A549 (cell line): ENCODE results near the gene PCNX1. TPM values are rescaled to one million over a fixed set of nuclear protein-coding genes. Genes with fewer than 3 reads are reported as not detected.

Experiments used
- ATAC-seq, 2 experiments: fragments of 200-7000 bp in 1 of 2; fragments of >200 bp in 1 of 2; cut with Nextera tagmentation in 1 of 2; cut with Tn5 transposase in 1 of 2; 3 replicates each; pipeline versions ENCODE4 v1.8.0 to v1.9.1; 2018 to 2020; ENCODE audit warnings: mild to moderate bottlenecking in 1 of 2, moderate library complexity in 1 of 2
- CTCF ChIA-PET: fragments of 300-600 bp; sonication (Branson Sonifier 250); formaldehyde crosslinking; extraction: SDS; loops from one replicate; lab custom pipeline; 2021; ENCODE audit warnings: antibody characterized with exemption, inconsistent platforms; lab: Yijun Ruan, JAX
- POLR2A ChIA-PET: fragments of 350-600 bp; formaldehyde crosslinking; extraction: SDS; loops from one replicate; lab custom pipeline; 2021; ENCODE audit warnings: antibody characterized with exemption, inconsistent platforms; lab: Yijun Ruan, JAX
- DNase-seq, 2 experiments: peaks; one replicate each; pipeline versions ENCODE4 v3.0.0 to v3.0.0-alpha.2; 2011 to 2016; ENCODE audit warnings: low read depth in 1 of 2, low spot score in 1 of 2
- FAIRE-seq: peaks from 2 replicates; lab custom pipeline; 2011; peaks lifted over from hg19 to GRCh38; lab: Jason Lieb, UNC
- H3K27ac ChIP-seq, 2 experiments: fragments of >200 bp; sonication (Bioruptor Twin); formaldehyde crosslinking; 3 replicates each; pipeline ENCODE4 v1.5.1; 2016 to 2017
- H3K4me1 ChIP-seq: fragments of >200 bp; sonication (Bioruptor Twin); formaldehyde crosslinking; 3 replicates; pipeline ENCODE4 v1.6.1; 2016
- H3K4me2 ChIP-seq: fragments of >200 bp; sonication (Bioruptor Twin); formaldehyde crosslinking; 3 replicates; pipeline ENCODE4 v1.6.1; 2016
- H3K4me3 ChIP-seq: fragments of >200 bp; sonication (Bioruptor Twin); formaldehyde crosslinking; 3 replicates; pipeline ENCODE4 v1.5.1; 2016
- H3K9me3 ChIP-seq: fragments of >200 bp; sonication (Bioruptor Twin); formaldehyde crosslinking; 3 replicates; pipeline ENCODE4 v1.6.1; 2016
- BHLHE40 ChIP-seq: IDR thresholded peaks from 2 replicates; pipeline ENCODE4 v1.6.1; 2012; ENCODE audit warnings: low read depth, low read length, inconsistent platforms
- CBX2 ChIP-seq: fragments of 200-600 bp; sonication (generic); IDR thresholded peaks from 2 replicates; pipeline ENCODE4 v1.6.1; 2016; ENCODE audit warnings: low read depth, mild to moderate bottlenecking, borderline replicate concordance
- CBX8 ChIP-seq: fragments of 200-600 bp; sonication (generic); IDR thresholded peaks from 2 replicates; pipeline ENCODE4 v1.6.1; 2016
- EHF ChIP-seq: fragments of 250-450 bp; sonication (Bioruptor Pico); IDR thresholded peaks from 2 replicates; pipeline ENCODE4 v1.5.0; 2020; ENCODE audit warnings: mild to moderate bottlenecking
- EHMT2 ChIP-seq: fragments of 200-600 bp; sonication (generic); IDR thresholded peaks from 2 replicates; pipeline ENCODE4 v1.6.1; 2016; ENCODE audit warnings: antibody characterized with exemption, low read depth, mild to moderate bottlenecking, moderate library complexity
- ELK1 ChIP-seq: fragments of 150-350 bp; IDR thresholded peaks from 2 replicates; pipeline ENCODE4 v1.6.1; 2014; ENCODE audit warnings: low read depth, mild to moderate bottlenecking, low read length
- EP300 ChIP-seq, 2 experiments: fragments of >200 bp; sonication (Bioruptor Twin); formaldehyde crosslinking; IDR thresholded peaks; 2 replicates in 1 of 2; 3 replicates in 1 of 2; pipeline ENCODE4 v1.6.1; 2016 to 2017
- ESRRA ChIP-seq: fragments of 150-350 bp; IDR thresholded peaks from 2 replicates; pipeline ENCODE4 v1.6.1; 2014; ENCODE audit warnings: mild to moderate bottlenecking, low read length, borderline replicate concordance
- FOSB ChIP-seq: fragments of 250-450 bp; sonication (Bioruptor Pico); IDR thresholded peaks from 2 replicates; pipeline ENCODE4 v1.5.0; 2020; ENCODE audit warnings: mild to moderate bottlenecking, moderate library complexity
- FOSL2 ChIP-seq, 2 experiments: fragments of 450-650 bp in 1 of 2; fragments of >200 bp in 1 of 2; sonication (Bioruptor Twin) in 1 of 2; formaldehyde crosslinking; IDR thresholded peaks; 2 replicates each; pipeline versions ENCODE4 v1.5.0 to v1.6.1; 2016 to 2020; ENCODE audit warnings: mild to moderate bottlenecking in 1 of 2, moderate library complexity in 1 of 2
- GATA3 ChIP-seq: IDR thresholded peaks from 2 replicates; pipeline ENCODE4 v1.6.1; 2012; ENCODE audit warnings: borderline replicate concordance
- HDAC2 ChIP-seq: fragments of 200-600 bp; sonication (generic); IDR thresholded peaks from 2 replicates; pipeline ENCODE4 v1.6.1; 2016
- HOXA7 ChIP-seq: fragments of 250-450 bp; sonication (Bioruptor Pico); IDR thresholded peaks from 2 replicates; pipeline ENCODE4 v1.5.0; 2020; ENCODE audit warnings: mild to moderate bottlenecking, moderate library complexity
- JUN ChIP-seq, 2 experiments: fragments of >200 bp; sonication (Bioruptor Twin); formaldehyde crosslinking; IDR thresholded peaks; 2 replicates in 1 of 2; 3 replicates in 1 of 2; pipeline ENCODE4 v1.6.1; 2016 to 2017
- JUNB ChIP-seq: fragments of >200 bp; sonication (Bioruptor Twin); formaldehyde crosslinking; IDR thresholded peaks from 2 replicates; pipeline ENCODE4 v1.6.1; 2016
- MAZ ChIP-seq: fragments of 150-350 bp; IDR thresholded peaks from 2 replicates; pipeline ENCODE4 v1.6.1; 2014; ENCODE audit warnings: antibody characterized with exemption, low read depth, low read length, borderline replicate concordance
- NFE2L2 ChIP-seq: fragments of 150-350 bp; conservative IDR thresholded peaks from 2 replicates; pipeline ENCODE4 v1.6.1; 2014; ENCODE audit warnings: low read length
- NPAS2 ChIP-seq: fragments of 250-450 bp; sonication (Bioruptor Pico); IDR thresholded peaks from 2 replicates; pipeline ENCODE4 v1.8.0; 2022; ENCODE audit warnings: mild to moderate bottlenecking, moderate library complexity, borderline replicate concordance
- NR3C1 ChIP-seq: fragments of >200 bp; sonication (Bioruptor Twin); formaldehyde crosslinking; IDR thresholded peaks from 3 replicates; pipeline ENCODE4 v1.6.1; 2017
- PBX3 ChIP-seq: IDR thresholded peaks from 2 replicates; pipeline ENCODE4 v1.6.1; 2012
- RARB ChIP-seq: fragments of 250-450 bp; sonication (Bioruptor Pico); IDR thresholded peaks from 2 replicates; pipeline ENCODE4 v1.8.0; 2021; ENCODE audit warnings: mild to moderate bottlenecking, moderate library complexity
- RNF2 ChIP-seq: fragments of 200-600 bp; sonication (generic); IDR thresholded peaks from 2 replicates; pipeline ENCODE4 v1.6.1; 2016; ENCODE audit warnings: low read depth, mild to moderate bottlenecking, antibody characterized with exemption, moderate library complexity, borderline replicate concordance
- TFCP2L1 ChIP-seq: fragments of 250-450 bp; sonication (Bioruptor Pico); IDR thresholded peaks from 2 replicates; pipeline ENCODE4 v1.5.0; 2021; ENCODE audit warnings: mild to moderate bottlenecking
- TP53 ChIP-seq: fragments of 250-450 bp; sonication (Bioruptor Pico); IDR thresholded peaks from 2 replicates; pipeline ENCODE4 v1.5.0; 2021; ENCODE audit warnings: mild to moderate bottlenecking, moderate library complexity
- ZC3H11A ChIP-seq: fragments of 450-650 bp; IDR thresholded peaks from 2 replicates; pipeline ENCODE4 v1.6.1; 2014; ENCODE audit warnings: antibody characterized with exemption, mild to moderate bottlenecking
- ZFP36 ChIP-seq: fragments of 450-650 bp; IDR thresholded peaks from 2 replicates; pipeline ENCODE4 v1.6.1; 2014; ENCODE audit warnings: borderline replicate concordance; ENCODE audit not compliant: partially characterized antibody
- WGBS: methylation state at CpG from one replicate; pipeline ENCODE4 v1.1.6; 2017; ENCODE audit errors: missing lambda C conversion rate; 5-methylcytosine and 5-hydroxymethylcytosine counted together
- polyA plus RNA-seq, 4 experiments: library from polyadenylated mRNA; depleted of rRNA in 3 of 4; stranded (reverse); fragments of >200 nt; fragmentation: RNase III in 1 of 4; extraction: RNeasy Plus Mini Kit Qiagen cat#74134 plus additional on column Dnase treatment in 1 of 4; gene quantifications; 2 replicates in 3 of 4; 3 replicates in 1 of 4; pipeline ENCODE4 v1.2.3, GENCODE V29; 2011 to 2017
- TF ChIP-seq, protein P1 (sequence below): fragments of 250-450 bp; sonication (Bioruptor Pico); IDR thresholded peaks from 2 replicates; pipeline ENCODE4 v1.5.0; 2020; ENCODE audit warnings: low read depth, mild to moderate bottlenecking, moderate library complexity
- TF ChIP-seq, protein P2 (sequence below): fragments of 200-600 bp; sonication (generic); IDR thresholded peaks from 2 replicates; pipeline ENCODE4 v1.6.1; 2016; ENCODE audit warnings: antibody characterized with exemption, mild to moderate bottlenecking, moderate library complexity
- TF ChIP-seq, protein P3 (sequence below): IDR thresholded peaks from 2 replicates; pipeline ENCODE4 v1.6.1; 2012; ENCODE audit warnings: low read depth, borderline replicate concordance

PCNX1 gene
- polyA plus RNA-seq, 2 of the 4 experiments (the other 2 are of a cell fraction): 10.4 to 45.0 TPM

DNA sequence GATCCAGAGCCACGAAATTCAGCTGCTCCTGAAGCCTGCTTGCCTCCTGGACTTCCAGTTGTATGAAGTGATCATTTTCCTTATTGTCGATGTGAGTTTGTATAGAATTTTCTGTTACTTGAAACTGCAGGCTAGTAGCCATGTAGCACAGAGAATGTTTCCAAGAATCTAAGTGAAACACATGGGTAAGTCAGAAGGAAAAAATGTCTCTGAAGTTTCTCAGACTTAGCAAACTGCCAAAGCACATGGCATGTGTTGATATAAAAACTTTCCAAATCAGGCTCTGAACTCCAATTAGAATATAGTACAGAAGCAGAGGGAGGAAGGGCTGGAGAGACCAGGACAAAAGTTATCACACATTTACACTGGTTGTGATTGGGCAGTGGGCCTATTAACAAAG, 9.8 kb upstream of the PCNX1 start:
- CTCF ChIA-PET: interaction anchor here (4.0 to 5.6 kb wide), 2 partner anchors 10 to 80 kb away, joined by 24 read pairs; partner anchors contain the start of gene PCNX1
- H3K27ac ChIP-seq: no peak overlapping the region

DNA sequence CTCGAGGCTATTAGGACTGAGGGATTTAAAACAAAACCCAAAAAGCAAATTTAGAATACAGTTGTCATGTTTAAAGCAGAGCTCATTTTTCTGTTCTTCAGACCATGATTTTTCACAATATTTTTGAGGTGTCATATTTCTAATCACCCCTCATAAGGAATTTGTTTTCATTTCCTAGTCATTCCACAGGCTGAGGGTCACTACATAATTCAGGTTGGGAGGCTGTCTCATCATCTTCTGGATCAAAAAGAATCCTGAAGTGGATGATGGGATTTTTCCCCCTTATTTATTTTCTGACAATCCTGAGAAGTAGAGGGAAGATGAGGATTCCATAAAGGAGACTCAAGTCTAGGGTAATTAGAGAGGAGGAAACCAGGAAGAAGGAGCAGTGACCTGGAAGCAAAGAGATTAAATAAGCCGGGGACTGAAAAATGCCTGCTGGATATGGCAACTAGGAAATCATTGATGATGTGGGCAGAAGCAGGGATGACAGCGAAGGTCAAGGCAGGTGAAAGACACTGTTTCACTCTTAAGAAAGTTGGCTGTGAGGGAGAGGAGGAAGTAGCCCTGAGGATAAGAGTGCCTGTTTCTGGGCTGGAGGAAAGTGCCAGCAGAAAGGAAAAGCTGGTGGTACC, 9.0 kb upstream of the PCNX1 start:
- Histone ChIP-seq H3K4me3 (no peak overlapping the region), H3K4me2 (no peak overlapping the region), H3K4me1 (peaks cover 5% of the 10 kb centered on the region; the same call in 1 of the 3 replicates), H3K9me3 (no peaks in the 10 kb centered on the region), H3K27ac (no peak overlapping the region)
- ChIA-PET CTCF (interaction anchor here (4.0 to 5.6 kb wide), 2 partner anchors 9 to 80 kb away, joined by 24 read pairs; partner anchors contain the start of gene PCNX1), POLR2A (no interaction called here)
- FAIRE-seq: no peak
- no peak for ATAC-seq
- TF ChIP-seq RNF2 (no peak), CBX8 (no peak), RARB (CRISPR knock-in tag) (no peak), HDAC2 (no peak), EHMT2 (no peak), JUNB (no peak), PBX3 (no peak), MAZ (no peak), JUN (IDR thresholded peaks at IDR 0.05) (no peak)
- DNase-seq: no peak
- 43% methylated on average over 3 of the region's 3 CpGs for WGBS

More for the DNA sequence above, 9.8 kb upstream of the PCNX1 start:
- ATAC-seq (no peak), FAIRE-seq (no peak), DNase-seq (no peak)
- no peak overlapping the region for H3K4me3 ChIP-seq
- WGBS: 47% methylated on average over 2 of the region's 2 CpGs
- peaks cover 5% of the 10 kb centered on the region; the same call in 1 of the 3 replicates for H3K4me1 ChIP-seq
- TF ChIP-seq EHF (no peak), ESRRA (no peak), ZFP36 (no peak), ELK1 (no peak), GATA3 (no peak), NR3C1 (no peak)
- H3K4me2 ChIP-seq: no peak overlapping the region
- H3K9me3 ChIP-seq: no peaks in the 10 kb centered on the region
- POLR2A ChIA-PET: no interaction called here

- ATAC-seq (no peak), DNase-seq (no peak), FAIRE-seq (no peak)
- Histone ChIP-seq H3K4me2 (no peak overlapping the region), H3K4me1 (peaks cover 6% of the 10 kb centered on the region; the same call in 1 of the 3 replicates), H3K27ac (no peak overlapping the region), H3K4me3 (no peak overlapping the region), H3K9me3 (no peaks in the 10 kb centered on the region)
- ChIA-PET POLR2A (no interaction called here), CTCF (interaction anchor here (1.2 to 5.6 kb wide), 5 partner anchors 54 to 83 kb away, joined by 3 to 24 read pairs (median 3); no protein-coding TSS in a partner anchor)
- WGBS: 71% methylated on average over 1 of the region's 1 CpG
- TF ChIP-seq FOSB (CRISPR knock-in tag) (no peak), EP300 (IDR thresholded peaks at IDR 0.05) (no peak), TFCP2L1 (CRISPR knock-in tag) (no peak), NFE2L2 (no peak), CBX2 (no peak), HOXA7 (CRISPR knock-in tag) (no peak), BHLHE40 (no peak), CBX8 (no peak), FOSL2 (IDR thresholded peaks at IDR 0.05) (no peak), FOSL2 (CRISPR knock-in tag; IDR thresholded peaks at IDR 0.05) (no peak), NPAS2 (CRISPR knock-in tag) (no peak), JUNB (no peak), ZC3H11A (no peak), TP53 (no peak)
- TF ChIP-seq, protein P1, sequence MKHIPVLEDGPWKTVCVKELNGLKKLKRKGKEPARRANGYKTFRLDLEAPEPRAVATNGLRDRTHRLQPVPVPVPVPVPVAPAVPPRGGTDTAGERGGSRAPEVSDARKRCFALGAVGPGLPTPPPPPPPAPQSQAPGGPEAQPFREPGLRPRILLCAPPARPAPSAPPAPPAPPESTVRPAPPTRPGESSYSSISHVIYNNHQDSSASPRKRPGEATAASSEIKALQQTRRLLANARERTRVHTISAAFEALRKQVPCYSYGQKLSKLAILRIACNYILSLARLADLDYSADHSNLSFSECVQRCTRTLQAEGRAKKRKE (CRISPR knock-in tag): no peak
- TF ChIP-seq, protein P2, sequence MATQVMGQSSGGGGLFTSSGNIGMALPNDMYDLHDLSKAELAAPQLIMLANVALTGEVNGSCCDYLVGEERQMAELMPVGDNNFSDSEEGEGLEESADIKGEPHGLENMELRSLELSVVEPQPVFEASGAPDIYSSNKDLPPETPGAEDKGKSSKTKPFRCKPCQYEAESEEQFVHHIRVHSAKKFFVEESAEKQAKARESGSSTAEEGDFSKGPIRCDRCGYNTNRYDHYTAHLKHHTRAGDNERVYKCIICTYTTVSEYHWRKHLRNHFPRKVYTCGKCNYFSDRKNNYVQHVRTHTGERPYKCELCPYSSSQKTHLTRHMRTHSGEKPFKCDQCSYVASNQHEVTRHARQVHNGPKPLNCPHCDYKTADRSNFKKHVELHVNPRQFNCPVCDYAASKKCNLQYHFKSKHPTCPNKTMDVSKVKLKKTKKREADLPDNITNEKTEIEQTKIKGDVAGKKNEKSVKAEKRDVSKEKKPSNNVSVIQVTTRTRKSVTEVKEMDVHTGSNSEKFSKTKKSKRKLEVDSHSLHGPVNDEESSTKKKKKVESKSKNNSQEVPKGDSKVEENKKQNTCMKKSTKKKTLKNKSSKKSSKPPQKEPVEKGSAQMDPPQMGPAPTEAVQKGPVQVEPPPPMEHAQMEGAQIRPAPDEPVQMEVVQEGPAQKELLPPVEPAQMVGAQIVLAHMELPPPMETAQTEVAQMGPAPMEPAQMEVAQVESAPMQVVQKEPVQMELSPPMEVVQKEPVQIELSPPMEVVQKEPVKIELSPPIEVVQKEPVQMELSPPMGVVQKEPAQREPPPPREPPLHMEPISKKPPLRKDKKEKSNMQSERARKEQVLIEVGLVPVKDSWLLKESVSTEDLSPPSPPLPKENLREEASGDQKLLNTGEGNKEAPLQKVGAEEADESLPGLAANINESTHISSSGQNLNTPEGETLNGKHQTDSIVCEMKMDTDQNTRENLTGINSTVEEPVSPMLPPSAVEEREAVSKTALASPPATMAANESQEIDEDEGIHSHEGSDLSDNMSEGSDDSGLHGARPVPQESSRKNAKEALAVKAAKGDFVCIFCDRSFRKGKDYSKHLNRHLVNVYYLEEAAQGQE: no peak
- TF ChIP-seq, protein P3, sequence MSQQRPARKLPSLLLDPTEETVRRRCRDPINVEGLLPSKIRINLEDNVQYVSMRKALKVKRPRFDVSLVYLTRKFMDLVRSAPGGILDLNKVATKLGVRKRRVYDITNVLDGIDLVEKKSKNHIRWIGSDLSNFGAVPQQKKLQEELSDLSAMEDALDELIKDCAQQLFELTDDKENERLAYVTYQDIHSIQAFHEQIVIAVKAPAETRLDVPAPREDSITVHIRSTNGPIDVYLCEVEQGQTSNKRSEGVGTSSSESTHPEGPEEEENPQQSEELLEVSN: no peak
These were observed 6.0 kb upstream of the PCNX1 start for GRCh38 chr14:70901269-70901668.
